ENCODE measurements around the gene PRKAR1A.
"Not testable (repeated sequence)": the region's sequence is repeated elsewhere in the genome, so short reads cannot be mapped to it uniquely, and the experiment has no call there.

PRKAR1A gene

GRCh38 chr17:68512247-68512959 is at the start of gene PRKAR1A:
Gene PRKAR1A, plus strand, starts transcription at chr17:68512430. Its CDS starts 2,970 bp downstream, at chr17:68515400.
- peak; percentile 76 for DNase-seq

GRCh38 chr17:68463211-68464019 is 48.8 kb upstream of the PRKAR1A start:
- DNase-seq = no peak

- no peak for DNase-seq
Measured at GRCh38 chr17:68468334-68468733, 43.9 kb upstream of the PRKAR1A start.

- DNase-seq = no peak
Measured at GRCh38 chr17:68468788-68469187, 43.4 kb upstream of the PRKAR1A start.

GRCh38 chr17:68470961-68471360 is 41.3 kb upstream of the PRKAR1A start:
- DNase-seq = no peak

GRCh38 chr17:68480885-68481284 is 31.3 kb upstream of the PRKAR1A start:
- DNase-seq = no peak

- no peak for DNase-seq
Measured at GRCh38 chr17:68482576-68483041, 29.6 kb upstream of the PRKAR1A start.

- DNase-seq = no peak
Measured at GRCh38 chr17:68484458-68484857, 27.8 kb upstream of the PRKAR1A start.

- no peak for DNase-seq
Measured at GRCh38 chr17:68489919-68490318, 22.3 kb upstream of the PRKAR1A start.

- DNase-seq = no peak
Measured at GRCh38 chr17:68491381-68492231, 20.6 kb upstream of the PRKAR1A start.

GRCh38 chr17:68492394-68493054 is 19.7 kb upstream of the PRKAR1A start:
- not testable (repeated sequence) for DNase-seq

GRCh38 chr17:68495081-68495480 is 17.1 kb upstream of the PRKAR1A start:
- no peak for DNase-seq

GRCh38 chr17:68497885-68498319 is 14.3 kb upstream of the PRKAR1A start:
- DNase-seq = no peak

- DNase-seq = no peak
Measured at GRCh38 chr17:68498479-68499326, 13.5 kb upstream of the PRKAR1A start.

GRCh38 chr17:68499587-68499986 is 12.6 kb upstream of the PRKAR1A start:
- DNase-seq = no peak

GRCh38 chr17:68501074-68501473 is 11.2 kb upstream of the PRKAR1A start:
- no peak for DNase-seq

- no peak for DNase-seq
Measured at GRCh38 chr17:68505951-68506350, 6.3 kb upstream of the PRKAR1A start.

GRCh38 chr17:68507576-68507975 is 4.7 kb upstream of the PRKAR1A start:
- no peak for DNase-seq

- DNase-seq = no peak
Measured at GRCh38 chr17:68509141-68510057, 2.8 kb upstream of the PRKAR1A start.

- DNase-seq = no peak
Measured at GRCh38 chr17:68511254-68511670, 968 bp upstream of the PRKAR1A start.
